ENCODE results near the gene HS1BP3.

Gene HS1BP3

GRCh38 chr2:20633001-20633400 is 17.9 kb downstream of the HS1BP3 start:
- no peak overlapping the region for H3K4me3 ChIP-seq (ENCODE audit: low read depth, low read length)
- no peak for TF ChIP-seq POLR2A (IDR thresholded peaks at IDR 0.05; ENCODE audit: extremely low read depth, insufficient read length)
- TF ChIP-seq MYC (IDR thresholded peaks at IDR 0.05; ENCODE audit: low read depth, low read length) = no peak
- no peak for TF ChIP-seq CTCF (IDR thresholded peaks at IDR 0.05; ENCODE audit: low read depth, low read length)
- TF ChIP-seq MAX (IDR thresholded peaks at IDR 0.05; ENCODE audit: low read depth, low read length) = no peak
- DNase-seq (ENCODE audit: low read depth) = no peak

GRCh38 chr2:20632446-20632990 is 18.4 kb downstream of the HS1BP3 start:
- no peak overlapping the region for H3K4me3 ChIP-seq (ENCODE audit: low read depth, low read length)
- TF ChIP-seq MYC (IDR thresholded peaks at IDR 0.05; ENCODE audit: low read depth, low read length) (no peak), POLR2A (IDR thresholded peaks at IDR 0.05; ENCODE audit: extremely low read depth, insufficient read length) (no peak), MAX (IDR thresholded peaks at IDR 0.05; ENCODE audit: low read depth, low read length) (no peak), CTCF (IDR thresholded peaks at IDR 0.05; ENCODE audit: low read depth, low read length) (no peak)
- no peak for DNase-seq (ENCODE audit: low read depth)

- H3K4me3 ChIP-seq (ENCODE audit: low read depth, low read length) = no peak overlapping the region
- no peak for TF ChIP-seq CTCF (IDR thresholded peaks at IDR 0.05; ENCODE audit: low read depth, low read length)
- TF ChIP-seq MAX (IDR thresholded peaks at IDR 0.05; ENCODE audit: low read depth, low read length) = no peak
- no peak for DNase-seq (ENCODE audit: low read depth)
Observed at GRCh38 chr2:20631617-20632307, 19.1 kb downstream of the HS1BP3 start.

- DNase-seq (ENCODE audit: low read depth) = no peak
- no peak overlapping the region for H3K4me3 ChIP-seq (ENCODE audit: low read depth, low read length)
- TF ChIP-seq CTCF (IDR thresholded peaks at IDR 0.05; ENCODE audit: low read depth, low read length) (no peak), MYC (IDR thresholded peaks at IDR 0.05; ENCODE audit: low read depth, low read length) (no peak), MAX (IDR thresholded peaks at IDR 0.05; ENCODE audit: low read depth, low read length) (no peak), POLR2A (IDR thresholded peaks at IDR 0.05; ENCODE audit: extremely low read depth, insufficient read length) (no peak)
Observed at GRCh38 chr2:20630967-20631366, 19.9 kb downstream of the HS1BP3 start.

- DNase-seq (ENCODE audit: low read depth) = no peak
- TF ChIP-seq POLR2A (IDR thresholded peaks at IDR 0.05; ENCODE audit: extremely low read depth, insufficient read length) (no peak), MAX (IDR thresholded peaks at IDR 0.05; ENCODE audit: low read depth, low read length) (no peak), MYC (IDR thresholded peaks at IDR 0.05; ENCODE audit: low read depth, low read length) (no peak), CTCF (IDR thresholded peaks at IDR 0.05; ENCODE audit: low read depth, low read length) (no peak)
- H3K4me3 ChIP-seq (ENCODE audit: low read depth, low read length) = no peak overlapping the region
Observed at GRCh38 chr2:20629581-20630171, 21.2 kb downstream of the HS1BP3 start.

Measured in NB4 (cell line).